ENCODE results near the gene SRMS.

SRMS gene

DNA sequence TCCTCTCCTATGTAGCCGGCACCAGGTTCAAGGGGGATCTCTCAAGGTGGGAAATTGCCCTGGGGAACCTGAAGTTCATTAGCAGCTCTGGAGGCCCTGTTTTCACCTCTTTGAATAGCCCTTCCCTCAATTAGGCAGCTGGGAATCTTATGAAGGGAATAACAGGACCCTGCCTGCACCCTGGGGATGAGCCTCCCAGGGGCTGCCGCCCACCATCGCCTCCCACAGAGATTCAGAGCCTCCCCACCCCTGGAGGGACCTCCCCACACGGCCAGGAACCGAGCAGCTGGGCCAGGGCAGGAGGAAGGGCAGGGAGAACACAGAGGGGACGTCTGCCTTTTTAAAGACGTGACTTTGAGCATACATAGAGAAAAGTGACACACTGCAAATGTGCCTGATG lies 44.0 kb downstream of the SRMS start:
- DNase-seq (ENCODE audit: extremely low read depth in 1 of 2, low read depth in 1 of 2), result no peak

- no peak for DNase-seq (ENCODE audit: extremely low read depth in 1 of 2, low read depth in 1 of 2)
Measured at GRCh38 chr20:63502671-63503172, 44.8 kb downstream of the SRMS start.

DNA sequence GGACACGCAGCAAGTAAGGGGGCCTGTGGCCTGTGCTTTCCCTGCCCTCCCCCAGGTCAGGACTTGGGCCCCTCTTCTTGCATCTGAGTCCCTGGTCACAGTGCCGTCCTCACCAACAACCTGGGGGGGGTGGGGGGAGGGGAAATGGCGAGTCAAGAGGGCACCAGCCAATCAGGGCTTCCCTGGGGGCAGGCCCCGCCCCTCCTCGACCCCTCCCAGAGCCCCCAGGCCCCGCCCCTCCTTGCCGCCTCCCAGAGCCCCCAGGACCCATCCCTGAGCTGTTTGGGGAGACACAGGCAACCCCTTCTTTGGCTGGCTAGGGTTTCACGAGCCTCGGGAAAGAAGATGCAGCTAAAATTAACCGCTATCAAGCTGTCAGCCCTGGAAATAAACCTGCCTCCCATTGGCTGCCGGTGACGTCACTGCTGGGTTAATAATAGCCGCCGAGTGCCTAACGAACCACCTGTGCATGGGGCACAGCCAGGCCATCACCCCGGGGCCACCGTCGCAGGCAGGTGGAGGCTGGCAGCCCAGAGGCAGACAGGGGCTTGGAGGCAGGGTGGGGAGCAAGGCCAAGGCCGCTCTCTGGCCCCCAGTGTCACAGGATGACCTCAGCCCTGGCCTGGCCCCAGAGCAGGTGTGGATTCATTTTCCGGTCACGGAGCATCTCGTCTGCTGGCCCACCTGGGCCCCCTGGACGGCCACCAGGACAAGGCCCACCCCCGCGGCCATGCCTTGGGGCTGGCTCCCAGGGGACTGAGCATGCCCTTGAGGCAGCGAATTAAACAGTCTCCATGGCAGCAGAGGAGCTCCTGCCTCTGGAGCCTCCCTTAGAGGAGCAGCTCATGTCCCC lies 45.5 kb downstream of the SRMS start:
- DNase-seq (ENCODE audit: extremely low read depth in 1 of 2, low read depth in 1 of 2), result no peak

GRCh38 chr20:63500902-63501817 lies 46.4 kb downstream of the SRMS start:
- no peak for DNase-seq (ENCODE audit: extremely low read depth in 1 of 2, low read depth in 1 of 2)

GRCh38 chr20:63500151-63500901 lies 47.2 kb downstream of the SRMS start:
- DNase-seq (ENCODE audit: extremely low read depth in 1 of 2, low read depth in 1 of 2), result no peak

DNA sequence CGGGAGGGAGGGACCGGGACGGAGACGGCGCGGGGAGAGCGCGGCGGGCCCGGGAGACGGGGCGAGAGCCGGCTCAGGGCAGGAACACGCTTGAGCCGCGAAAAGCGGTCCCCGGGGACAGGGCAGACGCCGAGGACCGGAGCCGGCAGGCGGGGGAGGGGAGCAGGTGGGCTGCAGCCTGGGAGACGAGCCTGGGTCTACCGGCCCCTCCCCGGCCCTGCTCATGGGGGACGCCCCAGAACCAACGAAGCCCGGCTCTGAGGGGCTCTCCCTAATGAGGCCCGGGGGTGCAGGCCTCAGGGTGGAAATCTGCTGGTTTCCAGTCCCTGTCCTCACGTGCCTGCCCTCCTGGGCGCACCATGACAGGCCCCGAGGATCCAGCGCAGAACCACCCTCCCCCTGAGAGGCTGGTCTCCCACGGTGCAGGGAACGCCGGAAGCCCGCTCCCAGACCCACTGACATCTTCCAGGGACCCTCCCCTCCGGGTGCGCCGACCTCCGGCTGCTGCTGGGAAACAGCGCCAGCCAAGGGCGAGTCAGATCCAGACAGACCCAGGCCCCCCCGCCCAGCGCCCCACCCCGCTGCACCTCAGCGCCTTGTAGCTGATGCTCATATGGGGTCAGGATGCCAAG lies 48.1 kb downstream of the SRMS start:
- no peak for DNase-seq (ENCODE audit: extremely low read depth in 1 of 2, low read depth in 1 of 2)

DNA sequence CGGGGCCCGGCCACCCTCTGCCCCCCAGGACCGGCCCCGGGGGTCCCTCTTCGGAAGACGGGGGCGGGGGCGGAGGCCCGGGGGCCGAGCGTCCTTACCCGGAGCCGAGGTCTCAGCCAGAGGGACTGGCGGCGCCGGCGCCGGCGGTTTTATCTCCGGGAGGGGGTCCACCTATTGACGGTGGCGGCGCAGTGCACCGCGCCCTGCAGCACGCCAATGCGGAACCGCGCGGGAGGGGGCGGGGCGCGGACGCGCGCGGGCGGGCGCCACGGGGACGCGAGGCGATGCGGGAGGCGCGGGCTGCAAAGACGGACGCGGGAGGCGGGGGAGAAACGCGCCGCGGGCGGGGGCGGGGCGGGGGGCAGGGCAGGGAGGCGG lies 48.6 kb downstream of the SRMS start, which contains the start of gene EEF1A2:
TSS of gene EEF1A2 (minus strand) at position 124 of the 378 bp plus-strand sequence. CDS start 1,320 bp downstream, outside the sequence.
- peak in 1 of 2 donors; percentile 37 for DNase-seq (ENCODE audit: extremely low read depth in 1 of 2, low read depth in 1 of 2)

DNA sequence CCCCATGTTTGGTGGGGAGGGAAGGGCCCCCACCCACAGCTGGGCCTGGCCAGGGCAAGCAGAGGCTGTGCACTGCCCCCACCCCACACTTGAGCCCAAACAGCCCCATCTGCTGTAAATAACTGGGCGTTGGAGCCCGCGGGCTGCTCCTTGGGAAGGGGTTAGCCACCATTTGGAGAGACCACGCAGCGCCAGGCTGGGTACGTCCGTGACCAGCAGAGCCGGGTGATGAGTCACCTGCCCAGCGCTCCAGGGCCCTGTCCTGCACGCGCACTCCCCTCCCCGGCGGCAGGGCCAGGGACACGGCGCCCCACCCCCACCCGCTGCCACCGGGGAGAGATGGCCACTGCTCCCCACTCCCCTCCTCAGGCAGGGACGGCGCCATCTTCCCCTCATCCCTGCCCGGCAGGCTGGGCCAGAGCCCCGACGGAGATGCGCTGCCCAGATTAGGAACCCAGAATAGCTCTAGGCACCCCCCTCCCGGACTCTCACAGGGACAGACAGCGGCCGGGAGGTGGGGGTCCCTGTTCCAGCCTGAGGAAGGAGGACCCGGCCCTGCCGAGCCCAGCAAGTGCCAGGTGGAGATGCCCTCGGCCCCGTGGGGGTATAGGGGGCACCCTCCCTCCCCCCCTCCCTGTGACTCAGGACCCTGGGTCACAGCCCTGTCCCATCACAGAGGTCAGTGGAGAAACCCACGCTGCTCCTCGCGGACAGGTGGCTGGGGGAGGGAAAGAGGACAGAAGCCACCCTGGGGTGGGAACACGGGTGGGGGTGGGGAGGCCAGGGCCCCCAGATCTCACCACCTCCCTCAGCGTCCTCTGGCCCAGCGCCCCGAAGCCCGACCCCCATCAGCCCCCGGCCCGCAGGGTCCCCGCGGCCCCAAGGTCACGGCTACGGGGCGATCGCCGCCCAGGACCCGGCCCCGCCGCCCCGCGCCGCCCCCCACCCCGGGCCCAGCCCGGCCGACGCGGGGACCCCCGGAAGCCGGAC lies 49.3 kb downstream of the SRMS start:
- DNase-seq (ENCODE audit: extremely low read depth in 1 of 2, low read depth in 1 of 2), result no peak

DNA sequence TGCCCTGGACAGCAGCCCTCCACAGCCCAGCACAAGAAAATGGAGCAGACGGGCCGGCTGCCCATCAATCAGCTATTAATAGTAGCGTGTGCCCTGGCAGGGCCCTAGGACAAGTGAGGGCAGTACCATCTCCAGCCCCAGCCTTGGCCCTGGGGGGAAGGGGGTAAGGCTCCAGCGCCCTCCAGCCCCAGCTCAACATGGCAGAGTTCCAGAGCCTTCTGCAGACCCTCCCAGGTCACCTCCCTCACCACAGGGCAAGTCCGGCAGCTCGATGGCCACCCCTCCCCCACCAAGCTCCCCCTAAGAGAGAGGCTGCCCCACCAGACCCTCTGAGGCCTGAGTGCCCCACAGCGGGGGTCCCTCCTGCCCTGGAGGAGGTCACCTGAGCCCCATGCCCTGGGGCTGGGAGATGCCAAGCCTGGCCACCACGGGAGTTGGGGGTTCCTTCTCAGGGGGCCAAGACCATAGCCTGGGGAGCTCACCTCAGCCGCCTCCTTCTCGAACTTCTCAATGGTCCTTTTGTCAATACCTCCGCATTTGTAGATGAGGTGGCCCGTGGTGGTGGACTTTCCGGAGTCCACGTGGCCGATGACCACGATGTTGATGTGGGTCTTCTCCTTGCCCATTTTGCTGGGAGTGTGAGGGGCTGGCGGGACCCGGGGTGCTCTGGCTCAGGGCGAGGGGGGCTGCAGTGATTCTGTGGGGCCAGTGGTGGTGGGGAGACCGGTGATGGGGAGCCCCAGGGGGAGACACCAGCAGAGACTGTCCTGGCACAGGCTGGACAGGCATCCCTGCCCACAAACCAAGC lies 50.2 kb downstream of the SRMS start:
- DNase-seq (ENCODE audit: extremely low read depth in 1 of 2, low read depth in 1 of 2), result no peak

DNA sequence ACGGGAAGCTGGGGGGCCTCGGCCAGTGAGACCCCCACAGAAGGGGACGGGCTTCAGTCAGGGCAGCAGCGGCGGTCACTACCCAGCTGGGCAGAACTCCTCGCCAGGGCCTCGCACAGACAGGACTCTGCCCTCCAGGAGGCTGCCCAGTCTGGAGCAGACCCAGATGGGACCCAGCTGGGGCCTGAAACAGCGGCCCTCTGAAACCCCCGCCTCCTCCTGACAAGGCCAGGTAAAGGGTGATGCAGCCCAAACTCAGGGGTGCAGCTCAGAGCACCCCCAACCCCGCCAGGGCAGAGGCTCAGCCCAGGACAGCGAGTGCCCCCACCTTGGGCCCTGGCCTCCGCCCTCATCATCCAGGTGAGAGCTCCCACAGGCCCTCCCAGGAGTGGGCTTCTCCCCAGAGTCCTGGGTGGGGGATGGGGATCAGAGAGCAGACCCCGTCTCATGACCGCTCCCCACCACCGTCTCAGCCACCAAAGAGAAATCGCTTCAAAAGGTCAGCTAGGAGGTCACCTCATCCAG lies 50.9 kb downstream of the SRMS start:
- no peak for DNase-seq (ENCODE audit: extremely low read depth in 1 of 2, low read depth in 1 of 2)

- DNase-seq (ENCODE audit: extremely low read depth in 1 of 2, low read depth in 1 of 2), result peak; percentile 53 to 67
Measured at GRCh38 chr20:63495741-63496595, 51.6 kb downstream of the SRMS start.

DNA sequence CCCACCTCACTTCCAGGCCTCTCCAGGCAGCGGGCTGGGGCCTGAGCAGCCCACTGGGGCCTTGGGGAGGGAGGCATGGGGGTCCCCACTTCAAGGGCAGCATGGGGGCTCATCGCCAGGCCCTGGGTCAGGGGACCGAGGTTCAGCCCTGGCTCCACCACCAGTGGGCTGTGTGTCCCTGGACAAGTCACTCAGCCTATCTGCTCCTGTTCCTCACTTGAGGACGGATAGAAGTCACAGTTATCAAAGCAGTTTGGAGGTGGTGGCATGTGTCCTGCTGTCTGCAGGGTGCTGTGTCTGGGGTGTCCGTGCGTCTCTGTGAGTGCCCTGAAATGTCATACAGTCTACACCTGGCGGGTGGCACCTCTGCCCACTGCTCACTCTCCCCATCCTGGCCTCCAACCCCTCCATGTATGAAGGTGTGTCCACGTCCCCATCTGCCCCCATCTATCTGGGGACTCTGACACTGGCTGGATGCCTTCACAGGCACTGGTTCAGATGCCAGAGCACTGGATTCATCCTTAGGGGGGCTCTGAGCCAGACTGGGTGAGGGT lies 52.3 kb downstream of the SRMS start:
- DNase-seq (ENCODE audit: extremely low read depth in 1 of 2, low read depth in 1 of 2), result no peak

DNA sequence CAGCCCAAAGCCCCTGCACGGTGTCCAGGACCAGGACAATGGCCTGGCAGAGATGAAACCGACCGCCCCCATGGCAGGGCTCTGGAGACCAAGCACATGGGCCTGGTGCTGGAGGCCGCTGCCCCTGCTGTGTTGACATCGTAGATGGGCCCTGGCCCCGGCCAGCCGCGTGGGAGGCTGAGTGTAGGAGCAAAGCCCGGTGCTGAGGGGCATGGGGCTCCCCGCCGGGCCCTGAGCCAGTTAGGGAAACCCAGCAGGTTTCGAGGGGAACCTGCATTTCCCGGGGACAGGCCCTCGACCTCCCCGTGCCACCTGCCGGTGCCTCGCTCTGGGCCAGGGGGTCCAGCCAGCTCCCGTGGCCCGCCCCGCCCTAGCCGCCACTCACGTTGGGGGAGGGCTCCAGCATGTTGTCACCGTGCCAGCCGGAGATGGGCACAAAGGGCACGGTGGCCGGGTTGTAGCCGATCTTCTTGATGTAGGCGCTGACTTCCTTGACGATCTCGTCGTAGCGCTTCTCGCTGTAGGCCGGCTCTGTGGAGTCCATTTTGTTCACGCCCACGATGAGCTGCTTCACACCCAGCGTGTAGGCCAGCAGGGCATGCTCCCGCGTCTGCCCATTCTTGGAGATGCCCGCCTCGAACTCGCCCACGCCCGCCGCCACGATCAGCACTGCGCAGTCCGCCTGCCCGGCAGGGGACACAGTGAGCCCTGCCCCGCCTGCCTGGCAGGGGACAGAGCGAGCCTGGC lies 53.0 kb downstream of the SRMS start:
- no peak for DNase-seq (ENCODE audit: extremely low read depth in 1 of 2, low read depth in 1 of 2)

DNA sequence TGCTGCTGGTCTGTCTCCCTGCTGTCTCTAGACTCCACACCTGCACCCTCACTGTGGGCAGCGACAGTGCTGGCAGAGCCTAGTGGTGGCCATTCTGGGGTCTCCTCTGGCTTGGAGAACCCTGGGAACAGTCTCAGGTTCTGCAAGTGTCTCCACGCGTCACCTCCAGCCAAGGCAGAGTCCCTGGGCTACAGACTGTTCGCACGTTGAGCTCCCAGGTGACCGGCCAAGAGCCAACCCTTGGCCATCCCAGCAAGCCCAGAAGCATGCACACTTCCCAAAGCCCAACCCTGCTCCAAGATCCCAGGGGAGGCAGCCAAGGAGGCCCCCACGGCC lies 53.5 kb downstream of the SRMS start:
- DNase-seq (ENCODE audit: extremely low read depth in 1 of 2, low read depth in 1 of 2), result no peak

DNA sequence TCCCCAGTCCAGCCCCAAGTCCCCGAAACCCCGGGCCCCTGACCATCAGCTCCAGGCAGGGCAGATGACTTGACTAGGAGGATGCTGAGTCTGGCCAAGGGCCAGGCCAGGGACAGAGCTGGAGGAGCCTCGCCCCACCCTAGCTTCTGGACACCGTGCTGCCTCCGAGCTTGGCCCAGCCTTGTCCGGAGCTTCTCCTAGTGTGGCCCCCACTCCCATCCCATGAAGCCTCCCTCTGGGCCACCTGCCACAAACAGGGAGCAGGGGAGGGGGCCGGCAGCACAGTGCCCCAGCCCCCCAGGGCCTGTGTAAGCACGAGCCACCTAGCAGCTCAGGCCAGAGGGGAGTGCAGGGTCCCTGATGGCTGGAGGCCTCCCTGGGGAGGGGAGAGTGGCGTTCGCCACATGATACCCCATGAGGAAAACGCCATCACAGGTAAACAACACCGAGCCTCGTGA lies 54.0 kb downstream of the SRMS start:
- DNase-seq (ENCODE audit: extremely low read depth in 1 of 2, low read depth in 1 of 2), result no peak

GRCh38 chr20:63492982-63493381 lies 54.6 kb downstream of the SRMS start:
- no peak for DNase-seq (ENCODE audit: extremely low read depth in 1 of 2, low read depth in 1 of 2)

Measured in activated CD8-positive, alpha-beta memory T cell treated with anti-CD3 and anti-CD28 coated beads for 1 hour (primary cell).